Ectodermal cell (in vitro differentiated cells): ENCODE measurements around the gene CLEC16A.
A peak's percentile ranks its signal among the peaks of the same experiment; 100 is the strongest.

Experiments
- H3K27ac ChIP-seq: 2 replicates; pipeline ENCODE4 v1.7.0; 2013; ENCODE audit warnings: mild to moderate bottlenecking, low read depth, low read length; ENCODE audit not compliant: insufficient read depth, poor library complexity, severe bottlenecking
- H3K27me3 ChIP-seq: 2 replicates; pipeline ENCODE4 v1.7.0; 2013; ENCODE audit warnings: mild to moderate bottlenecking, low read length; ENCODE audit not compliant: insufficient read depth, control insufficient read depth, poor library complexity, severe bottlenecking
- H3K36me3 ChIP-seq: one replicate; pipeline ENCODE4 v1.7.0; 2013; ENCODE audit warnings: low read length; ENCODE audit not compliant: control insufficient read depth, insufficient read depth
- H3K4me1 ChIP-seq: one replicate; pipeline ENCODE4 v1.7.0; 2013; ENCODE audit warnings: low read length; ENCODE audit not compliant: control insufficient read depth, insufficient read depth
- H3K4me3 ChIP-seq: 2 replicates; pipeline ENCODE4 v1.7.0; 2013; ENCODE audit warnings: low read depth, low read length, control low read depth; ENCODE audit not compliant: insufficient read depth
- H3K9me3 ChIP-seq: 2 replicates; pipeline ENCODE4 v1.7.0; 2013; ENCODE audit warnings: mild to moderate bottlenecking, low read length, moderate library complexity; ENCODE audit not compliant: control insufficient read depth
- WGBS, 2 experiments: methylation state at CpG; one replicate each; pipeline ENCODE4 v1.1.7; 2013; ENCODE audit warnings: missing lambda C conversion rate in 2 of 2; 5-methylcytosine and 5-hydroxymethylcytosine counted together

CLEC16A gene

DNA sequence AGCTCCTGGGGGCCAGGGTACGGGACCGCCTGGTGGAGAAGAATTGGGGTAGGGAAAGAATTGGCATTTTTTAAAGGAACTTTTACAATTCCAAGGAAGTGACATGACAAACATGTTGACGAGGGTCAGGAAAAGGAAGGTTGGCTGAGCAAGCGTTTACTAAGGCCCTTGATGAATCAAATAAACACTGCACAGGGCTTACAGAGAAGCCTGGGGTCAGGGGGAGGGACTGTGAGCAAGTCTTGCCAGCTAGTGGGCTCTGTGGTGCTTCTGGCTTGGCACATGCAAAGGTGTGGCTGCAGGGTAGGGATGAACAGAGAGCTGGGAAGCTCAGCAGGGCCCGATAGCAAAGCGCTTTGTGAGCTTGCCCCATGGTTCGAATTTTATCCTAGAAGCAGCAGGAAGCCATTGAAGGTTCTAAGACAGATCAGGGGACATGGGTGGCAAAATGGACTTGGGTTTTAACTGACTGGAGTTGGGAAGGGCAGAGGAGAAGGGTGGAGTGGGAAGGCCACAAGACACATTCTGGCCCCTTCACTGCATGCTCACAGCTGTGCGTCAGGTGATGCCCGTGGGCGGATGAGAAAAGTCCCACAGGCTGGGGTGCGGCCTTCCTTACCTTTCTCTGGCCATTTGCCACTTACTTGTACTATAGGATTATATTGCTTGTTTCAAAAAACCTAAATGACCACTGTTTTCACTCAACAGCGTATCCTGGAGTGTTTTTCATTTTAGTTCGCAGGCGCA lies 193.8 kb downstream of the CLEC16A start:
- Histone ChIP-seq H3K4me1 (peaks cover 14% of the 10 kb centered on the region), H3K36me3 (no peaks in the 10 kb centered on the region), H3K27ac (no peak overlapping the region), H3K4me3 (no peak overlapping the region), H3K9me3 (no peaks in the 10 kb centered on the region), H3K27me3 (no peaks in the 10 kb centered on the region)
- WGBS, 2 experiments = 92 to 95% methylated on average over 14 of the region's 14 CpGs

GRCh38 chr16:11138769-11139325 lies 194.5 kb downstream of the CLEC16A start:
- peaks cover 14% of the 10 kb centered on the region for H3K4me1 ChIP-seq
- no peak overlapping the region for H3K4me3 ChIP-seq
- H3K27me3 ChIP-seq = no peaks in the 10 kb centered on the region
- H3K27ac ChIP-seq = no peak overlapping the region
- no peaks in the 10 kb centered on the region for H3K9me3 ChIP-seq
- H3K36me3 ChIP-seq = no peaks in the 10 kb centered on the region
- WGBS, 2 experiments = 94 to 95% methylated on average over 8 of the region's 8 CpGs

- H3K4me3 ChIP-seq = no peak overlapping the region
- WGBS, 2 experiments = 56 to 57% methylated on average over 5 of the region's 5 CpGs
- no peaks in the 10 kb centered on the region for H3K36me3 ChIP-seq
- no peaks in the 10 kb centered on the region for H3K9me3 ChIP-seq
- peaks cover 16% of the 10 kb centered on the region for H3K4me1 ChIP-seq
- peak overlapping the region; percentile 13 for H3K27ac ChIP-seq
- H3K27me3 ChIP-seq = no peaks in the 10 kb centered on the region
Measured at GRCh38 chr16:11139326-11140097, 195.1 kb downstream of the CLEC16A start.

DNA sequence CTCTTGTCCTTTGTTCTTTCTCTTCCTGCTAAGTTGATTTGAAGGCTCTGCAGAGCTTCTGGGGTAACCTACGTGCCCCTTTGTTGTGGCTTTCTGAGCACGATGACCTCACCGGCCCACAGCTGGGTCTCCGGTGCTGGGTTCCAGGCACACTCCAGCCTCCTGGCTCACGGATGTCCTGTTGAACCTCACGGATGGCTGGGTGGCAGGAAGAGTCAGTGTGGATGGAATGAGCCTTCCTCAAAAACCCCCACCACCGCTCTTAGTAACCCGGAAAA lies 195.7 kb downstream of the CLEC16A start:
- Histone ChIP-seq H3K4me3 (no peak overlapping the region), H3K9me3 (no peaks in the 10 kb centered on the region), H3K4me1 (peaks cover 16% of the 10 kb centered on the region), H3K27me3 (no peaks in the 10 kb centered on the region), H3K27ac (no peak overlapping the region), H3K36me3 (no peaks in the 10 kb centered on the region)
- 73 to 77% methylated on average over 8 of the region's 8 CpGs for WGBS, 2 experiments

DNA sequence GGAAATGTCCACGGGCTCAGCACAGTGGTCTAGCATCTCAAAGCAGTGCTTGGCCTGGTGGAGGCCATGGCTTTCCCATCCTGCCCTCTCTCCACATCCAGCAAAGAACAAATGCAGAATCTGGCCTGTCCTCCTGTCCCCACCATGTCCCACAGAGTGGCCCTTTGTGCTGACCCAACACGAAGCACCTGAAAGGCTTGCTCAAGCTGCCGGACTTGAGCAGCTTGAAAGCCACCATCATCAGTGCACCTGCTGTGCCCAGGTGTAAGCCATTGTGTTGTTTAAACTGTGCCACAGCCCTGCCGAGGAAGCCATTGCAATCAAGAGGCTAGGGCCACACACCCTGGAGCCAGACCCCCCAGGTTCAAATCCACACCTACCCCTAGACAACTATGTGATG lies 196.1 kb downstream of the CLEC16A start:
- H3K4me3 ChIP-seq = no peak overlapping the region
- WGBS, 2 experiments = 82 to 84% methylated on average over 4 of the region's 4 CpGs
- no peaks in the 10 kb centered on the region for H3K27me3 ChIP-seq
- no peaks in the 10 kb centered on the region for H3K9me3 ChIP-seq
- no peaks in the 10 kb centered on the region for H3K36me3 ChIP-seq
- peaks cover 16% of the 10 kb centered on the region for H3K4me1 ChIP-seq
- H3K27ac ChIP-seq = no peak overlapping the region

DNA sequence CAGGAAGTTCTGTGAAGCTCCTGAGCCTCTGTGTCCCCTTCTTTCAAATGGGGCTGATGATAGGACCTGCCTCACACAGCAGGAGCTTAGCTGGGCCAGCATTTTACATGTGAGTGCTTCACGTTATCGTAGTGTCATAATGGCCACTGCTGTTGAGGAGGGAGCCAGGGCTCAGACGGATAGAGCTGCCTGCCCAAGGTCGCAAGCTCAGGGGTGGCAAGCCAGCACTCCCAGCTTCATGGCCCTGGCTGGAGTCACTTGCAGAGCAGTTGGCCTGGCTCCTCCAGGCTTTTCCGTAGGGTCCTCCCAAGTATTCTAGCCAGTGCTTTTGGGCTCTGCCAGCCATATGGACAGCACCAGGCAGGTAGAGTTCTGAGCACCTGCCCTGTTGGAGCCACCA lies 196.5 kb downstream of the CLEC16A start:
- Histone ChIP-seq H3K27me3 (no peaks in the 10 kb centered on the region), H3K9me3 (no peaks in the 10 kb centered on the region), H3K4me1 (peaks cover 16% of the 10 kb centered on the region), H3K27ac (no peak overlapping the region), H3K4me3 (no peak overlapping the region), H3K36me3 (no peaks in the 10 kb centered on the region)
- WGBS, 2 experiments = 74 to 76% methylated on average over 5 of the region's 5 CpGs

- Histone ChIP-seq H3K36me3 (no peaks in the 10 kb centered on the region), H3K4me1 (peaks cover 16% of the 10 kb centered on the region), H3K9me3 (no peaks in the 10 kb centered on the region), H3K4me3 (no peak overlapping the region), H3K27ac (no peak overlapping the region), H3K27me3 (no peaks in the 10 kb centered on the region)
- WGBS, 2 experiments = 95 to 97% methylated on average over 26 of the region's 26 CpGs
Measured at GRCh38 chr16:11141409-11142260, 197.3 kb downstream of the CLEC16A start.

DNA sequence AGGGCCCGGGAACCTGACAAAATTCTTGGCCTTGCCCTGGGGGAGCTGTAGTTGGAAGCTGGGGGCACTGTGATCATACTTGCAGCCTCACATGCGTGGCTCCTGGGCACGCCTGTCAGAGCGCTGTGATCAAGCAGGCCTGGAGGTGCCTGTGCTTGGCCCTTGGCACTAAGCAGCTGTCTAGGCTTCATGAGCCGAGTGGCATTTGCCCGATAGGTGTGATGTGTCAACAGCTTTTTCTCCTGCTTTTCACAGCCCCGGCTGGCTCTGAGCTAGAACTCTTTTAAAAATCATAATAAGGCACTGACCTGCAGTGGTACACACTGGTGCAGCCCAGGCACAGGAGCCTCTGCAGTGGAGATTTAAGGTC lies 197.9 kb downstream of the CLEC16A start:
- Histone ChIP-seq H3K36me3 (no peaks in the 10 kb centered on the region), H3K27ac (no peak overlapping the region), H3K4me3 (no peak overlapping the region), H3K27me3 (no peaks in the 10 kb centered on the region), H3K4me1 (peaks cover 16% of the 10 kb centered on the region), H3K9me3 (no peaks in the 10 kb centered on the region)
- WGBS, 2 experiments = 93% methylated on average over 7 of the region's 7 CpGs

DNA sequence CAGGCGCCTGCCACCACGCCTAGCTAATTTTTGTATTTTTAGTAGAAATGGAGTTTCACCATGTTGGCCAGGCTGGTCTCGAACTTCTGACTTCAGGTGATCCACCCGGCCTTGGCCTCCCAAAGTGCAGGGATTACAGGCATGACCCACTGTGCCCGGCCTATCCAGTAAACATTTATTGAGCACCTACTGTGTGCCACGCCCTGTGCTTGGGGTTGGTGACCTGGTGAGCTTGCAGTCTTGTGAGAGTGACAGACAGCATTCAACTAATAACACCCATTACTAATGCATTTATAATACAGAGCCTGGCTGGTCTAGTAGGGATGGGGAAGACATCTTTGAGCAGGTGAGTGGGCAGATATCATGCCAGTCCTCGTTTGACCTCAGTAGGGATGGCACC lies 198.6 kb downstream of the CLEC16A start:
- H3K27me3 ChIP-seq = no peaks in the 10 kb centered on the region
- H3K27ac ChIP-seq = no peak overlapping the region
- peaks cover 16% of the 10 kb centered on the region for H3K4me1 ChIP-seq
- no peak overlapping the region for H3K4me3 ChIP-seq
- no peaks in the 10 kb centered on the region for H3K9me3 ChIP-seq
- 85 to 93% methylated on average over 7 of the region's 7 CpGs for WGBS, 2 experiments
- no peaks in the 10 kb centered on the region for H3K36me3 ChIP-seq
